H54 (cell line): ENCODE data around the gene KRTAP5-3.

Source experiments
- DNase-seq: peaks from one replicate; pipeline ENCODE4 v3.0.0; 2011; ENCODE audit warnings: low spot score, mixed read lengths; ENCODE audit not compliant: insufficient read length
- FAIRE-seq: peaks from 3 replicates; lab custom pipeline; 2011; peaks lifted over from hg19 to GRCh38; lab: Jason Lieb, UNC
- POLR2A ChIP-seq: IDR thresholded peaks from 2 replicates; pipeline ENCODE4 v1.6.1; 2011; ENCODE audit warnings: low read depth, mild to moderate bottlenecking, low read length

KRTAP5-3 gene

DNA sequence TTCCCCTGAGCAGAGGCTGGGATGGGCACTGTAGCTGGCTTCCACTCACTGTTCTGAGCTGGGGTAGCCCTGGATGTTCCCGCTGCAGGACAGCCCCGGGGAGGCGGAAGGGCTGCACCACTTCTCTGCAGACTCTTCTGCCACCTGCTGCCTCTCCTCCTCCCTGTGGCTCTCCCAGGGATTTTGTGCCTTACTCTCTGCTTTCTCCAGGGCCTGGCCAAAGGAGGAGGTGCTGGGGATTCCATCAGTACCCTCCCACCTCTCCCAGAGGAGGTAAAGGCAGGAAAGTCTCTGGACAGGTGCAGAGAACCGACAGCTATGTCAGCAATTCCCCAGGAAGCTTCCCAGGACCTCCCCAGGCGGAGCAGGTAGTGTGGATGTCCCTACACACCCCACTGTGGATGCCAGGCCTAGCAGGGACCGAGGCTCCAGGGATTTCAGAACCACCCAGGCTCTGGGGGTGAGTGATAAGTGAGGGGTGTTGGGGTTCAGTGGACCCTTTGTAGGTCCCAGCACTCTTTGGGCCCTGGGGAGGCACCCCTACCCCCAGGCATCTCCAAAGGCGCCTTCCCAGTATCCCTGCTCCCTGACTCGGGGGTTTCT, 47.5 kb downstream of the KRTAP5-3 start:
- no peak for FAIRE-seq
- no peak for TF ChIP-seq POLR2A
- DNase-seq = no peak

DNA sequence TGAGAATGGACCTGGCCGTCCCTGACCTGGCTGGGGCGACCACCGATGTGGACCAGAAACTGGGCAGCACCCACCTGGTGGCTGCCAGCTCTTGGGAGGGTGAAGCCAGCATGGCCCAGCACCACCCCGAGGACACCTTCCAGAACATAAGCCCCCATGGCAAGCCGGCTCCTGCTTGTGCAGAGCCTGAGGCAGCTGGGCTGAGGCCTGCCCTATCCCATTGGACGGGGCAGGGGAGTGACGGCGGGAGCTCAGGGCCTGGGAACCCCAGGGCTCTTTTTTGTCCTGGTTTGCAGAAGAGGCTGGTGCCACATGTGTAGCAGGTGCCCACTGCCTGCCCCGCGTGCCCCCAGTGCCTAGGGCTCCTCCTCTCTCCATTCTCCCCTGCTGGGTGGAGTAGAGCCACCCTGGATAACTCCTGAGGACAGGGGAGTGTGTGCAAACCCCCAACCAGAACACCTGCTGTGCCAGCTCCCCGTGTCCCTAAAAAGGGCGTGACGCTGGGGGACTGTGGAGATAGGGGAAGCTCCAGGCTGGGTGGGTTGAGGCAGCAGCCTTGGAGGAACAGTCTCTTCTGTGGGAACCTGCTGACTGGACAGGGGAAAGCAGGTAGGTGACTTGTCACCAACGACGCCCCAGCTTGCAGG, 48.1 kb downstream of the KRTAP5-3 start:
- no peak for TF ChIP-seq POLR2A
- DNase-seq (no peak), FAIRE-seq (no peak)

DNA sequence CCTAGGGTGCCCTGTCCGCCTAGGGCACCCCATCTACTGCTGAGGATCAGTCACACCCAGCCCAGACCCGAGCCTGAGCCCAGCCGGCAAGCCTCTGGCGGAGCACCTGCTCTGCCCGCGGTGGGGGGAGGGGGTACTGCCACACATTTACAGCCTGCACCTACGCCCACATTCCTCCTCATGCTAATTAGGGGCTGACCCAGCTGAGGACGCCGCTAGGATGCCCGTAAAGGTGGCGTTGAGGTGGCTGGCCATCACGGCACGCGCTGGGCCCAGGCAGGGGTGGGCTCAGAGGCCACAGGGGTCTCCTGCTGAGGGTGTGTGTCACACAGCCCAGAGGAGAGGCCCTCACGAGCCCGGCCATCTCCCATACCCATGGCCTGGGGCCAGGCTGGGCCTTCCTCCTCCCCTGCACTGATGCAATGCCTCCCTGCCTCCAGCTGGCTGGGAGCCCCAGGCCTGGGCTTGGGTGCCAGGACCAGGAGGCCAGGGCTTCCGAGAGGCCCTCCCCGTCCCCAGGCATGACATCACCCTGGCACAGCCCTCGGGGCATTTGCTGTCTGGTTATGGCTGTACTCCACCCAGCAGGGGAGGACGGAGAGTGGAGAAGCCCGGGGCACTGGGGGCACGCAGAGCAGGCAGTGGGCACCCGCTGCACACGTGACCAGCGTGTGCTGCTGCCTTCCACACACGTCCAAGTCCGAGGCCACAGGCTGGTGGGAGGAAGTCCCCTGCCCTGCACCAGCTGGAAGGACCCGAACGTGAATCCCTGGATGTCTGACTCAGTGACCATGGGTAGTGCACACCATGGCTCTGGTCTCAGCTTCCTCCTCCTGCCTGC, 48.9 kb downstream of the KRTAP5-3 start:
- FAIRE-seq (no peak), DNase-seq (peak; percentile 99)
- TF ChIP-seq POLR2A = no peak; the same call in none of the 2 replicates

DNA sequence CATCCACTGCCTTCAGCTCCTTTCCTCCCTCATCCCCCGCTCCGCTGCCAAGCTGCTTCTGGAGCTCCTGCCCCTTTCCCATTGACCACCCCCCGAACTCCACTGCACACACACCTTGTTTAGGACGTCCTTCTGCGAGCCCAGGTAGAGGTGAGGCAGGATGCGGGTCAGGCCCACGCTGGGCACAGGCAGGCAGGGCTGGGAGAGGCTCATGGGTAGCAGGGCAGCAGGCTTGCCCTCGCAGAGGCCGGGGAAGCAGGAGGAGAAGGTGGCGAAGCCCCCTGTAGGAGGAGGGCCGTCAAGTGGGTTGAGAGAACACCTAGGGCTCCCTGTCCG, 49.5 kb downstream of the KRTAP5-3 start:
- no peak for DNase-seq
- FAIRE-seq = no peak
- no peak for TF ChIP-seq POLR2A

DNA sequence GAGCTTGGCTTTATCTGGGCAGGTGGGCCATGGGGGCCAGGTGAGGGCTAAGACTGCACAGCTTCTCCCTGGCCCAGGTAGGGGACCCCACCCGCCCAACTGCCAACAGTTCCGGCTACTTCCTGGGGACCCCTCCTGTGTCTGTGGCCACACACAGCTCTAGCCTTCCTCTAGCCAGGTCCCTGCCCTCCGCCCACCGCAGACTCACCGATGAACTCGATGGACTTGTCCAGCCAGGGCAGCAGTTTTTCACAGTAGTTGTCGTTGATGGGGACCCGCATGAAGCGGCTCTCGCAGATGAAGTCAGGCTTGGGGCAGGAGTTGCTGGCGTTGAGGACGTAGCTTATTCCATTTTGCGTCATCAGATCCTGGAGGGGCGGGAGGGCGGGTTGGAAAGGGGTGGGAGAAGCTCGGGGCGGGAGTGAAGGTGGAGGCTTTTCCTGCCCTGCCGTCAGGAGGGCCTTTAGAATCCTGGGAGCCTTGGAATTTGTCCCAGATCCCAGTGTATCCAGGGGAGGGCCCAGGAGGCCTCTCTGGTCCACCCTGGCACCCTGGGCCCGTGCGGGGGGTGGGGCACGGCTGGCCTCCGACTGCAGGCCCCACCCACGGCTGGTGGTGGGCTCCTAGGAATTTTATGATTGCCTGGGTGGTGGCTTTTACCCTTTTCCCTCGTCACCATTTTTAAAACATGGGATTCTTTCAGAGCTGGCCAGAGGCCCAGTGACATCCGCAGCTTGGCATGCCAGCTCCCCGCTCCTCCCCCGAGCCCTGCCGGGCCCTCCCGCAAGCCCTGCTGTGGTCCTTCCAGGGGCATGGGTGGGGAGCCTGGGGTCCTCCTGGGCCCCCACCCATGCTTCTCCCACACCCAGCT, 50.1 kb downstream of the KRTAP5-3 start:
- no peak for FAIRE-seq
- TF ChIP-seq POLR2A = no peak
- DNase-seq = peak; percentile 97
